NCI-H524 (cell line): ENCODE data around the gene PBRM1.
A peak's percentile ranks its signal among the peaks of the same experiment; 100 is the strongest.
"Not testable (repeated sequence)": the region's sequence is repeated elsewhere in the genome, so short reads cannot be mapped to it uniquely, and the experiment has no call there.

Experiments used
- DNase-seq, 2 experiments: peaks; one replicate each; lab custom pipeline; 2025; lab: John Stamatoyannopoulos, UW

PBRM1 gene

DNA sequence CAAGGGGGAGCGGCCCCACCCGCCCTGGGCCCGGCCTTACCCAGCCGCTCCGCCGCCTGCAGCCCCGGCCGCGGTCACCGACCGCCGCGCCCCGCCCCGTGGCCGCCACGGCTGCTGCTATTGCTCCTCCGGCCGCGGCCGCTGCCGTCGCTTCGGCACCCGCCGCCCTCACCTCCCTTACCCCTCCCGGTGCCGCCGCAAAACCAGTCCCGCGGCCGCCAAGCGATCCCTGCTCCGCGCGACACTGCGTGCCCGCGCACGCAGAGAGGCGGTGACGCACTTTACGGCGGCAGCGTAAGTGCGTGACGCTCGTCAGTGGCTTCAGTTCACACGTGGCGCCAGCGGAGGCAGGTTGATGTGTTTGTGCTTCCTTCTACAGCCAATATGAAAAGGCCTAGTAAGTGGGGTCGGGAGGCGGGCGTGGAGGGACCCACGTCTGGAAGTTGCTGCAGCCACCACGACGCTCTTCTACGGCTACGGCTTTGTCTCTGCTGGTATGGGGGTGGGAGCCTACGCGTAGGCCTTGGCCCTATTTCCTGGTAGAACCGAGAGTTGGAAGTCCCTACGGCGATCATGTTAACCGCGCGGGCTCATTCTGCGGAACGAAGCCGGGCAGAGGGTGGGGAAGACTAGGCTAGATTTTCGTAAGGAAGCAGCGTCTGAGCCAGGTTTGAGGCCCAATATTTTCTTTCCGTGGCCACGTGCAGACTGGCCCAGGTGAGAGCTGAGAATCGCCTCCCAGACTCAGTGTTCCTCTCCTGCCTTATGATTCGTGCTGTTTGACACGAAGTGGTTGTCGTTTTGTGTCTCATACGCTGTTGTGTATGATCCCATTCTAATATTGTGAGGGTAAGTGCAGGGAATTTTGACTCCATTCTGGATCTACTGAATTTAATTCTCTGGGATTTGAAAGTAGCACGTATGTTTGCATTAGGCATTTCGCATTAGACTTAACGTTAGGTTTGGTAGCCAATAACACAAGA is at the start of gene PBRM1, which contains the start of gene GNL3:
PBRM1 (minus strand) TSS at position 205 of the 983 bp plus-strand sequence.
GNL3 (plus strand) TSS at position 324 of the 983 bp plus-strand sequence; CDS start at position 385, 61 bp downstream.
- DNase-seq: peak; percentile 80 to 94

GRCh38 chr3:52733256-52733891 is 47.7 kb upstream of the PBRM1 start:
- no peak for DNase-seq

GRCh38 chr3:52731590-52731989 is 45.9 kb upstream of the PBRM1 start:
- DNase-seq: no peak

- DNase-seq: no peak
Observed at GRCh38 chr3:52730681-52731080, 45.0 kb upstream of the PBRM1 start.

DNA sequence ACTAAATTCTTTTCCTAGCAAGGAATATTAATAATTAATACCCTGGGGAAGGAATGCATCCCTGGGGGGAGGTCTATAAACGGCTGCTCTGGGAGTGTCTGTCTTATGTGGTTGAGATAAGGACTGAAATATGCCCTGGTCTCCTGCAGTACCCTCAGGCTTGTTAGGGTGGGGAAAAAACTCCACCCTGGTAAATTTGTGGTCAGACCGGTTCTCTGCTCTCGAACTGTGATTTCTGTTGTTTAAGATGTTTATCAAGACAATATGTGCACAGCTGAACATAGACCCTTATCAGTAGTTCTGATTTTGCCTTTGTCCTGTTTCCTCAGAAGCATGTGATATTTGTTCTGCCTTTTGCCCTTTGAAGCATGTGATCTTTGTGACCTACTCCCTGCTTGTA is 43.0 kb upstream of the PBRM1 start:
- DNase-seq: not testable (repeated sequence)

- DNase-seq: no peak
Observed at GRCh38 chr3:52724511-52724910, 38.8 kb upstream of the PBRM1 start.

- no peak for DNase-seq
Observed at GRCh38 chr3:52723935-52724334, 38.2 kb upstream of the PBRM1 start.

DNA sequence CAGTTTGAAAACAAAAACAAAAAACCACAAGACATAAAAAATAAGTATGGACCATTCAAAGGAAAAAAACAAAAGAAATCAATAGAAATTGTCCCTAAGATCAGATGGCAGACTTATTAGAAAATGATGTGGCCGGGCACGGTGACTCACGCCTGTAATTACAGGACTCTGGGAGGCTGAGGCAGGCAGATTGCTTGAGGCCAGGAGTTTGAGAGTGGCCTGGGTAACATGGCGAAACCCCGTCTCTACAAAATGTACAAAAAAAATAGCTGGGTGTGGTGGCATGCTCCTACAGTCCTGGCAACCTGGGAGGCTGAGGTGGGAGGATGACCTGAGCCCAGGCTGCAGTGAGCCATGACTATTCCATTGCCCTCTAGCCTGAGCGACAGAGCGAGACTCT is 36.8 kb upstream of the PBRM1 start:
- no peak for DNase-seq

- DNase-seq: no peak
Observed at GRCh38 chr3:52721730-52722008, 36.0 kb upstream of the PBRM1 start.

GRCh38 chr3:52721002-52721729 is 35.5 kb upstream of the PBRM1 start:
- DNase-seq: no peak

DNA sequence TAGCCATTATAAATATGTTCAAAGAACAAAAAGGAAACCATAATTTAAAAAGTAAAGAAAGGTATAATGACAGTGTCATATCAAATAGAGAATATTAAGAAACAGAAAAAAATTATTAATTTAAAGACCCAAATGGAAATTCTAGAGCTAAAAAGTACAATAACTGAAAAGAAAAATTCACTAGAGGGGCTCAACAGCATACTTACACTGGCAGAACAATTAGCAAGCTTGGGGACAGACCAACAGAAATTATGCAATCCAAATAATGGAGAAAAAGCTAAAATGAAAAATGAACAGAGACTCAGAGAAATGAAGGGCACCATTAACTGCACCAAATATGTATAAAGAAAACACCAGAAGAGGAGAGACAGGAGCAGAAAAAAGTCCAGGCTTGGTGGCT is 33.9 kb upstream of the PBRM1 start:
- DNase-seq: no peak

- no peak for DNase-seq
Observed at GRCh38 chr3:52715714-52716305, 30.1 kb upstream of the PBRM1 start.

- DNase-seq: no peak
Observed at GRCh38 chr3:52714335-52715302, 28.9 kb upstream of the PBRM1 start.

GRCh38 chr3:52712291-52713212 is 26.8 kb upstream of the PBRM1 start:
- no peak for DNase-seq

DNA sequence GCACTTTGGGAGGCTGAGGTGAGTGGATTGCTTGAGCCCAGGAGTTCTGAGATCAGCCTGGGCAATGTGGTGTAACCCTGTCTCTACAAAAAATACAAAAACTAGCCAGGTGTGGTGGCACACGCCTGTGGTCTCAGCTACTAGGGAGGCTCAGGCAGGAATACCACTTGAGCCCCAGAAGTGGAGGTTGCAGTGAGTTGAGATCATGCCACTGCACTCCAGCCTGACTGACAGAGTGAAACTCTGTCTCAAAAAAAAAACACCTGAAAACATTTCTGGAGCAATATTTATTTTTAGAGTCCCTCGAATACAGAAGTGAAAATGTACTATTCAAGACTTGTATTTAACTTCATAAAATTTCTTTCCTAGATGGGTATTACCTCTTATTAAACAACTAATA is 24.8 kb upstream of the PBRM1 start:
- DNase-seq: no peak

DNA sequence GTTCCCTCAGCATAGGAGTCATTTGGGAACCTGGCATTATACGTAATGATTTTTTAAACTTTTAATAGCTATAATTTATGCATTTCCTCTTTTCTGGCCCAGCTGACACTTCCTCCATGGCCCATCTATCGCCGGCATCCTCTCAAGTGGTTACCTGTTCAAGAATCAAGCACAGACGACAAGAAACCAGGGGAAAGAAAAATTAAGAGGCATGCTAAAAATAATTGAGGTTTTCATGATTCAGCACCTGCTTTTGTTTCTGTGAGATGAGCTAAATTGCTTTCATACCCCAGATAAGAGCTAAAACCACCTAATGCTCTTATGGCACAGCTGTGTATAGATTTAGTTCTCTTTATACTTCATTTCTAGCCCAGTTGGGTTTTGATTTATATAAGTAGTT is 21.9 kb upstream of the PBRM1 start:
- no peak for DNase-seq

DNA sequence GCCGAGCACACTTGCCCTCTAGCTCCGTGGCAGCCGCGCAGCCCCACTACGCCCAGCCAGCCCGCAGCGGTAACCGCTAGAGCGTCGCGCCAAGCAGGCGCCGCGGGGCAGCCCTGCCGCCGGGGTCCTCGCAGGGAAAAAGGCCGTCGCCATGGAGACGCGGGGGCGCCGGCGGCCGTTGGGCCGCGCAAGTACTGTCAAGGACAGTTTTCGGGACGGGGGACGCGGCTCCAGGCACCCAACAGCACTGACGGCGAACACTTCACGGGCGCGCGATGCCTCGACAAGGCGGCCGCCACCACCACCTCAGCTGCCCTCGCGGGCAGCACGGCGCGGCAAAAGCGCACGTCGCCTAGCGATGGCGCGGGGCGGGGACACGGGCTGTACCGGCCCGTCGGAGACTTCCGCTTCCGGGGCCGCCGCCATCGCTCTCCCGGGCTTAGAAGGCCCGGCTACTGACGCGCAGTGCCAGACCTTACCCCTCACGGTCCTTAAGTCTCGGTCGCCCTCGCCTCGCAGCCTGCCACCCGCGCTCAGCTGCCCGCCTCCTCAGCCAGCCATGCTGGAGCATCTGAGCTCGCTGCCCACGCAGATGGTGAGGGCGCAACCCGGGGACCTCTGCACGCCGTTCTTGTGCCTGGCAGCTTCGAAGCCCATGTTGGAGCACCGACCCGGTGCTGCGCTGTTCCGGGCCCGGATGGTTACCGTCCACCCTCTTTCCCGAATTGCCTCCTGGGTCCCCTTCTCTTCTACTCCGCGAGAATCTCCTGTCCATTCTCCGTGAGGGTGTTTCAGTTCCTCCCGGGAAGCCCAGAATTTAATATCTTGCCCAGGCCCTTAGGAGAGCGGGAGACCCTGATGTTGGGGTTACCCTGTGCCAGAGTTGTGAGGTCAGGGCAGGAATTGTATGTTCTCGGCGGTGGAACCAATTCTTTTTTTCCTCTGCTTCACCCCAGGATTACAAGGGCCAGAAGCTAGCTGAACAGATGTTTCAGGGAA is 20.3 kb upstream of the PBRM1 start, which contains the start of the genes GLT8D1 and SPCS1:
GLT8D1 (minus strand) TSS at position 104 of the 999 bp plus-strand sequence. CDS start 5,331 bp downstream, outside the sequence.
SPCS1 (plus strand) TSS at position 419 of the 999 bp plus-strand sequence; CDS start at position 560, 141 bp downstream.
- DNase-seq: peak; percentile 56 to 78

GRCh38 chr3:52705438-52705687 is 19.6 kb upstream of the PBRM1 start:
- no peak for DNase-seq
